OCI-LY1 (cell line): ENCODE measurements around the gene JADE1.

ENCODE experiments used
- H2AFZ ChIP-seq: fragments of 200-600 bp; sonication (generic), shearing (Covaris generic); 2 replicates; pipeline ENCODE4 v1.6.0; 2014; ENCODE audit warnings: antibody characterized with exemption, mild to moderate bottlenecking, low read length
- H3F3A ChIP-seq: fragments of 200-600 bp; sonication (generic), shearing (Covaris generic); 2 replicates; pipeline ENCODE4 v1.6.0; 2014; ENCODE audit warnings: mild to moderate bottlenecking, antibody characterized with exemption, low read length, moderate library complexity; ENCODE audit not compliant: insufficient read depth
- H3K27ac ChIP-seq: fragments of 200-600 bp; sonication (generic); 2 replicates; pipeline ENCODE4 v1.5.1; 2014; ENCODE audit warnings: low read length, mixed run types, mild to moderate bottlenecking, low read depth; ENCODE audit not compliant: poor library complexity, severe bottlenecking
- H3K27me3 ChIP-seq: fragments of 200-600 bp; sonication (generic); 2 replicates; pipeline ENCODE4 v1.6.0; 2014; ENCODE audit warnings: antibody characterized with exemption, mild to moderate bottlenecking, low read length, moderate library complexity; ENCODE audit not compliant: insufficient read depth
- H3K36me3 ChIP-seq: fragments of 200-600 bp; sonication (generic); 2 replicates; pipeline ENCODE4 v1.6.1; 2014; ENCODE audit warnings: mild to moderate bottlenecking, antibody characterized with exemption, low read length, moderate library complexity, mixed read lengths; ENCODE audit not compliant: insufficient read depth
- H3K4me1 ChIP-seq: fragments of 200-600 bp; sonication (generic); 2 replicates; pipeline ENCODE4 v1.5.1; 2014; ENCODE audit warnings: mild to moderate bottlenecking, low read length, moderate library complexity; ENCODE audit not compliant: insufficient read depth, severe bottlenecking
- H3K4me2 ChIP-seq: fragments of 200-600 bp; sonication (generic), shearing (Covaris generic); 2 replicates; pipeline ENCODE4 v1.6.1; 2014; ENCODE audit warnings: low read length
- H3K4me3 ChIP-seq: fragments of 200-600 bp; sonication (generic); 2 replicates; pipeline ENCODE4 v1.5.1; 2014; ENCODE audit warnings: low read length, low read depth, mild to moderate bottlenecking, mixed read lengths; ENCODE audit not compliant: poor library complexity, severe bottlenecking
- H3K79me2 ChIP-seq: fragments of 200-600 bp; shearing (Covaris generic); 2 replicates; pipeline ENCODE4 v1.6.1; 2016; ENCODE audit warnings: mixed run types, low read length, mixed read lengths; ENCODE audit not compliant: insufficient read depth
- H3K9ac ChIP-seq: fragments of 200-600 bp; sonication (generic), shearing (Covaris generic); 2 replicates; pipeline ENCODE4 v1.6.1; 2014; ENCODE audit warnings: mild to moderate bottlenecking, low read length, mixed read lengths
- H3K9me2 ChIP-seq: fragments of 200-600 bp; sonication (generic), shearing (Covaris generic); 2 replicates; pipeline ENCODE4 v1.6.1; 2014; ENCODE audit warnings: low read depth, mild to moderate bottlenecking, low read length, mixed read lengths
- H3K9me3 ChIP-seq: fragments of 200-600 bp; shearing (Covaris generic); 2 replicates; pipeline ENCODE4 v1.6.1; 2014; ENCODE audit warnings: low read length, mixed read lengths
- H4K20me1 ChIP-seq: fragments of 200-600 bp; sonication (generic), shearing (Covaris generic); 2 replicates; pipeline ENCODE4 v1.6.0; 2016; ENCODE audit warnings: mild to moderate bottlenecking, low read length; ENCODE audit not compliant: insufficient read depth
- CTCF ChIP-seq: fragments of 200-600 bp; sonication (generic), shearing (Covaris generic); IDR thresholded peaks from 2 replicates; pipeline ENCODE4 v1.5.1; 2017; ENCODE audit warnings: mild to moderate bottlenecking, antibody characterized with exemption, low read length, moderate library complexity, mixed read lengths
- EZH2 ChIP-seq: fragments of 200-600 bp; sonication (generic), shearing (Covaris generic); IDR thresholded peaks from 2 replicates; pipeline ENCODE4 v1.8.0; 2017; ENCODE audit warnings: borderline replicate concordance, mixed run types, mild to moderate bottlenecking, antibody characterized with exemption, low read length, moderate library complexity, mixed read lengths

Gene JADE1

GRCh38 chr4:128840711-128841318 lies 31.3 kb downstream of the JADE1 start:
- H4K20me1 ChIP-seq: no peaks in the 10 kb centered on the region
- H3K27ac ChIP-seq: no peak overlapping the region
- H3K36me3 ChIP-seq: peaks cover 87% of the 10 kb centered on the region

GRCh38 chr4:128841402-128841801 lies 31.9 kb downstream of the JADE1 start:
- peaks cover 44% of the 10 kb centered on the region for H3K79me2 ChIP-seq

More at GRCh38 chr4:128840711-128841318, 31.3 kb downstream of the JADE1 start:
- TF ChIP-seq CTCF (no peak), EZH2 (no peak)
- H3K9me3 ChIP-seq: no peaks in the 10 kb centered on the region
- H3K9me2 ChIP-seq: no peaks in the 10 kb centered on the region
- no peaks in the 10 kb centered on the region for H3K27me3 ChIP-seq
- H3K4me3 ChIP-seq: no peak overlapping the region
- no peak overlapping the region for H3K4me2 ChIP-seq
- no peak overlapping the region for H3K9ac ChIP-seq
- no peak overlapping the region for H2AFZ ChIP-seq
- peaks cover 44% of the 10 kb centered on the region for H3K79me2 ChIP-seq
- no peaks in the 10 kb centered on the region for H3F3A ChIP-seq
- peaks cover 13% of the 10 kb centered on the region for H3K4me1 ChIP-seq

GRCh38 chr4:128844931-128845330 lies 35.4 kb downstream of the JADE1 start:
- TF ChIP-seq EZH2: no peak
- TF ChIP-seq CTCF: no peak
- H3K79me2 ChIP-seq: peaks cover 13% of the 10 kb centered on the region
- H3F3A ChIP-seq: no peaks in the 10 kb centered on the region
- no peaks in the 10 kb centered on the region for H3K9me2 ChIP-seq
- no peaks in the 10 kb centered on the region for H3K27me3 ChIP-seq
- no peak overlapping the region for H3K4me3 ChIP-seq
- H4K20me1 ChIP-seq: no peaks in the 10 kb centered on the region
- H3K9ac ChIP-seq: no peak overlapping the region
- no peaks in the 10 kb centered on the region for H3K9me3 ChIP-seq
- no peak overlapping the region for H3K27ac ChIP-seq
- no peak overlapping the region for H2AFZ ChIP-seq
- H3K36me3 ChIP-seq: peaks cover 96% of the 10 kb centered on the region
- no peak overlapping the region for H3K4me2 ChIP-seq
- no peaks in the 10 kb centered on the region for H3K4me1 ChIP-seq

More at GRCh38 chr4:128841402-128841801, 31.9 kb downstream of the JADE1 start:
- TF ChIP-seq CTCF (no peak), EZH2 (no peak)
- no peaks in the 10 kb centered on the region for H3K27me3 ChIP-seq
- peaks cover 91% of the 10 kb centered on the region for H3K36me3 ChIP-seq
- no peaks in the 10 kb centered on the region for H3K9me3 ChIP-seq
- H3K4me2 ChIP-seq: no peak overlapping the region
- no peak overlapping the region for H3K9ac ChIP-seq
- H3K27ac ChIP-seq: no peak overlapping the region
- H3K4me1 ChIP-seq: peaks cover 13% of the 10 kb centered on the region
- no peaks in the 10 kb centered on the region for H4K20me1 ChIP-seq
- H2AFZ ChIP-seq: no peak overlapping the region
- H3F3A ChIP-seq: no peaks in the 10 kb centered on the region
- H3K4me3 ChIP-seq: no peak overlapping the region
- no peaks in the 10 kb centered on the region for H3K9me2 ChIP-seq
